ENCODE results near the gene RNF217.

Gene RNF217

GRCh38 chr6:125095580-125096301 lies 133.5 kb downstream of the RNF217 start:
- DNase-seq (ENCODE audit: low read depth): no peak

- DNase-seq (ENCODE audit: low read depth): no peak
Measured at GRCh38 chr6:125097186-125097585, 134.9 kb downstream of the RNF217 start.

- DNase-seq (ENCODE audit: low read depth): no peak
Measured at GRCh38 chr6:125098253-125098652, 136.0 kb downstream of the RNF217 start.

GRCh38 chr6:125099211-125100073 lies 137.2 kb downstream of the RNF217 start:
- DNase-seq (ENCODE audit: low read depth): no peak

GRCh38 chr6:125100074-125100652 lies 137.9 kb downstream of the RNF217 start:
- DNase-seq (ENCODE audit: low read depth): no peak

GRCh38 chr6:125101128-125101527 lies 138.9 kb downstream of the RNF217 start:
- no peak for DNase-seq (ENCODE audit: low read depth)

- no peak for DNase-seq (ENCODE audit: low read depth)
Measured at GRCh38 chr6:125101631-125102030, 139.4 kb downstream of the RNF217 start.

- no peak for DNase-seq (ENCODE audit: low read depth)
Measured at GRCh38 chr6:125102411-125102810, 140.2 kb downstream of the RNF217 start.

GRCh38 chr6:125102891-125103290 lies 140.7 kb downstream of the RNF217 start:
- DNase-seq (ENCODE audit: low read depth): no peak

GRCh38 chr6:125104425-125104824 lies 142.2 kb downstream of the RNF217 start:
- no peak for DNase-seq (ENCODE audit: low read depth)

- DNase-seq (ENCODE audit: low read depth): no peak
Measured at GRCh38 chr6:125107048-125107447, 144.8 kb downstream of the RNF217 start.

GRCh38 chr6:125107896-125108295 lies 145.7 kb downstream of the RNF217 start:
- DNase-seq (ENCODE audit: low read depth): no peak

- DNase-seq (ENCODE audit: low read depth): no peak
Measured at GRCh38 chr6:125110056-125110455, 147.8 kb downstream of the RNF217 start.

GRCh38 chr6:125111219-125111983 lies 149.2 kb downstream of the RNF217 start:
- DNase-seq (ENCODE audit: low read depth): no peak

- no peak for DNase-seq (ENCODE audit: low read depth)
Measured at GRCh38 chr6:125112934-125113333, 150.7 kb downstream of the RNF217 start.

- DNase-seq (ENCODE audit: low read depth): no peak
Measured at GRCh38 chr6:125114248-125114858, 152.1 kb downstream of the RNF217 start.

- no peak for DNase-seq (ENCODE audit: low read depth)
Measured at GRCh38 chr6:125116170-125116569, 153.9 kb downstream of the RNF217 start.

- DNase-seq (ENCODE audit: low read depth): no peak
Measured at GRCh38 chr6:125116710-125117109, 154.5 kb downstream of the RNF217 start.

- DNase-seq (ENCODE audit: low read depth): no peak
Measured at GRCh38 chr6:125117818-125118217, 155.6 kb downstream of the RNF217 start.

GRCh38 chr6:125120054-125120590 lies 157.9 kb downstream of the RNF217 start:
- no peak for DNase-seq (ENCODE audit: low read depth)

GRCh38 chr6:125121894-125122293 lies 159.7 kb downstream of the RNF217 start:
- DNase-seq (ENCODE audit: low read depth): no peak

Data from stimulated activated CD8-positive, alpha-beta memory T cell treated with anti-CD3 and anti-CD28 coated beads, Interleukin-7, amount 100 ng/mL, for 24 hours (primary cell).